Activated T-cell treated with anti-CD3 and anti-CD28 coated beads, Interleukin-2, amount 50 U/mL, for 1 hour (primary cell): ENCODE measurements around the gene MMP3.
"Not testable (repeated sequence)": the region's sequence is repeated elsewhere in the genome, so short reads cannot be mapped to it uniquely, and the experiment has no call there.

Source experiments
- DNase-seq: peaks from one replicate; pipeline ENCODE4 v3.0.0-alpha.2; 2020

Gene MMP3

DNA sequence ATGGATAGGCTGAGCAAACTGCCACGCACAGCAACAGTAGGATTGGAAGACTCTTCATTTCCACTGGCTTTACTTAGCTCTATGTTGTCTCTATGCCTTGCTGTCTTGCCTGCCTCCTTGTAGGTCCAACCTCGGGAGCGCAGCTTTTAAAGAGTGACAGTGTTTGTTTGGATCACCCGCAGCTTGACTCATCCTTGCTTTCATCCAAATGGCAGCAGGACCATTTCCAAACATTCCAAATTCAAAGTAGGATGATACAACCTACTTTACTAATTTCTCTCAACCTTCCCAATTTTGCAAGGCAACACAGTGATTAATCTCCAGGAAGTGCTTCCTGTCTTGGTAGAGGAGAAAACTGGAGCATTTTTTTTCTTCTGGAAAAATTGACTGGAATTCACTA, at the start of gene MMP3:
MMP3 (minus strand) TSS at position 121 of the 400 bp plus-strand sequence; CDS start at position 58, 63 bp downstream.
- DNase-seq: no peak

DNA sequence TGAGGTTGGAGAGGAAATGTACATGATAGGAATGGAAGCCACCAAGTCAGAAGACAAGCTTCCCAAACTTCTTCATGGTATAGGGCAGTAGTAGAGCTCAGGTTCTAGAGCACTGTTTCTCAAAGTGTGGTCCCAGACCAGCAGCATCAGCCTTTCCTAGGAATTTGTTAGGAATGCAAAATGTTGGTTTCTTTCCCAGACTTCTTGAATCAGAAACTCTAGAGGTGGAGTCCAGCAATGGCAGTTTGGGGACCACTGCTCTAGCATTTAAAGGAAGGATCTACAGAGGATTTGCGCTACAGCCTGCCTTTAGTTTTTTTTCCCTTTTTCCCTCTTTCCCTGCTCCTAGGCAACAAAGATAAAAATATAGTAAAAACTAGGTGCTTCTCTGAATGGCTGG, 48.3 kb upstream of the MMP3 start:
- no peak for DNase-seq

DNA sequence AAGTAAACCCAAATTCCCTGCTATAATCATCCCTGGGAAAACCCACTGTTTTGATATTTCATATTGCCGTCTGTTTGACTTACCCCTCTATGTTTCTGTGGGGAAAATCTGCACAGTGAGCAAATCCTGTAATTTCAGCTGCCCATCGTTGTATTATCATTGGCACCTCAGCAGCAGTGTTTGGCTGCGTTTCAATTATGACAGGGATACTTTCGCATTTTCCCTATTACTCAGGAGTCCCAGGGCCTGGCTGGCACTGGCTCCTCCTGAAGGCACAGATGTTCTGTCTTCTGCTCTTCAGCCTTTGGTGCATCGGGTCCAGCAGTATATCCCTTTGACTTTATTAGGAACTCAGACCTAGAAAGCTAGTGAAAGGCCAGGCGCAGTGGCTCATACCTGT, 43.6 kb upstream of the MMP3 start:
- no peak for DNase-seq

DNA sequence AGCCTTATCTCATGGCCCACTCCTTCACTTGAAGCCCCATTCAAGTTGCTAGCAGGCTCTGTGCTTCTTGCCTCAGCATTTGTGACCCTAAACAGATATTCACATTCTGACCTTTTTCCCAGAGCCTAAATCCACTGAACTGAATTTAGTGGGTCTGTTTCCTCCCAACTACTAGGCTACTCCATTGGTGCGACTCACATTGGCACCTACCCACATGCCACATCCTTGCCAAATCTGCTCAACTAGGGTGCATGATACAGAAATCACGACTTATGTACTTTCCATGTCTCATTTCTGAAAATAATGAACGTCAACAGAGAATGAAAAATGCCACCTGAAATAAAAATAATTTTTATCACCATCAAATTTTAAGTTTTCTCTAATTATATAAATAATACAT, 39.7 kb upstream of the MMP3 start:
- DNase-seq: no peak

DNA sequence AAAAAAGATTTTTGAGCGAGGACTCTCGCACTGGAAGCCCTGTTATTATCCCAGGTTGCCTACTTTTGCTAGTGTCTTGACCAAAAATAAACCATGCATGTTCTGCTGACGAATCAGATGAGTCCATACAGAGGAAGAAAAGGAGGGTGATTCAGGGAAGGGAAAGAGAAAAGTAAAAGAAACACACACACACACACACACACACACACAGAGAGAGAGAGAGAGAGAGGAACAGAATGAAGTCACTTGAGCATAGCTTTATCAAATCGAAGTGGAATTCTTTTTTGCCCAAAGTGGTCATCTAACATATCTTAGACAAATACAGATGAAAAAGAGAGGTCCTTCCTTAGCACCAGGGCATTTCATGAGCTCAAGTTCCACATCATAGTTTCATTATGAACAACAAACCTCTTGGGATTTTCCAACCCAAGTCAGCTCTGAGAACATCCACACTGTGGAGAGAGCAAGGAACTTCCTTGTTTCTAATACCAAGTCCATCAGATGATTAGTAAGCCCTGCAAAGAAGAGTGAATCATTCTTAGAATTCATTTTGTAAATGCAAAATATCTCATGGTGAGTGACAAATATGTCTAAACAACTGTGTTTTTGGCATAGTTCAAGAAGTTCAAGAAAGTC, 39.1 kb upstream of the MMP3 start:
- DNase-seq: no peak

DNA sequence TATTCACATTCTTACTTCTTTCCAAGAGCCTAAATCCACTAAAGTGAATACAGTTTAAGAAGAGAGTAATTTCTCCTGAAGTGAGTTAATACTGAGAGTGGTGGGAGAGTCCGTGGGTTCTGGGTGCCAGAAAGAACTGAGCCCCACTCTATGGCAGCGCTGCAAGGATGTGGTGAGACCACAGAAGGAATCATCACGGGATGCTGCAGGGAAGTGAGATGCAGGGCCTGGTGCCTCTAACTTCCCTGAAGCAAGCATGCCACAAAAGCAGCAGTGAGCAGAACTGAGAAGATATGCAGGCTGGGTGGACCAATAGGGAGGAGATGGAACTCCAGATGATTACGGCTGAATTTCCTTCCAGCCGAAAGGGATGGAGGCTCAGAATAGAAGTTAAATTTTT, 36.4 kb upstream of the MMP3 start:
- DNase-seq: no peak

DNA sequence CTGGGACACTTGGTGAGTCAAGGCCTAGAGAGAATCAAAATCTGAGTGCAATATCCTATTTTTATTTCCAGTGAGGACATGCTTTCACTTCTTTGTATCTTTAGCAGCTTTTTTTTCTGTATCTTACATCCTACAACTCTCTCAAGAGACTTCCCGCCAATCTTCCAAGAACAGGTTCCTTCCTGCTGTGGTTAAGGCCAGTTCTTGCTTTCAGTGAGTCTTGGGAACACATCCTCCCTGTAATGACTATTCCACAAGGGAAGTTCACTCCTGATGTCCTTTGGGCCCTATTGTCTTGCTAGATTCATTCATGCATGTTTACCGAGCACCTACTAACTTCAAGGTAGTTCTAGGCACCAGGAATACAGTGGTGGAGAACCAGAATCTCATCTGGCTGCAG, 35.2 kb upstream of the MMP3 start:
- no peak for DNase-seq

DNA sequence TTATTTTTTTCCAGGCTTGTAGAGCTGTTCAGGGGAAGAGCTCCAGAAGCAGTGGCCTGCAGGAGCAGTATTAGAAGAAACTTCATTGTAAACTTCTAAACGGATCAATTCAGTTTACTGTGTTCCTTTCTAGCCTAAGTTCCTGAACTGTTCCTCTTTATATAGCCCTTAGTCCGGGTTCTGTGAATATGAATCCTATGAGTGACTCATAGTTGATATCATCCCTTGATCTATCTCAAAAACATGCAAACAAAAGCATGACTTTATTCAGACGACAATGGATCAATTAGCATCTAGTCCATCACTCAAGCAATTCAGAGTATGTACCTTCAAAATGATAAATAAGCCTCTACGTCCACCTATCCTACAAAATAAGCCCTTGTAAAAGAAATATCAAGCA, 31.4 kb upstream of the MMP3 start, which contains the start of gene MMP12:
MMP12 (minus strand) TSS at position 131 of the 400 bp plus-strand sequence; CDS start at position 86, 45 bp downstream.
- no peak for DNase-seq

DNA sequence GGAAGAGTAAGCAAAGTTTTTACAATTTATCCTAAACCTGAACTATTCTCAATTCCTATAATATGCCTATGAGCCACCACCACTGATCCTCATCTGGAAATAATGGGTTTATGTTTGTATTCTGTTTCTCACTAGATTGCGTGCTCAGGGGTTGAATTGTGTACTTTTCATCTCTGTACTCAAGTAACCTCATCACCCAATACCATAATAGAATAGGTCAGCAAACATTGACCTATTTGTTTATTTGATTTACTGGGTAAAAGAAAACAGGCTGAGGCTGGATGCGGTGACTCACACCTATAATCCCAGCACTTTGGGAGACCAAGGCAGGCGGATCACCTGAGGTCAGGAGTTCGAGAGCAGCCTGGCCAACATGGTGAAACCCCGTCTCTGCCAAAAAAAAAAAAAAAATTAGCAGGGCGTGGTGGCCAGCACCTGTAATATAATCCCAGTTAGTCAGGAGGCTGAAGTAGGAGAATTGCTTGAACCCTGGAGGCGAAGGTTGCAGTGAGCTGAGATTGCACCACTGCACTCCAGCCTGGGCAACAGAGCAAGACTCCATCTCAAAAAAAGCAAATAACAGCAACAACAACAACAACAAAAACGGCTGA, 26.1 kb upstream of the MMP3 start:
- not testable (repeated sequence) for DNase-seq

DNA sequence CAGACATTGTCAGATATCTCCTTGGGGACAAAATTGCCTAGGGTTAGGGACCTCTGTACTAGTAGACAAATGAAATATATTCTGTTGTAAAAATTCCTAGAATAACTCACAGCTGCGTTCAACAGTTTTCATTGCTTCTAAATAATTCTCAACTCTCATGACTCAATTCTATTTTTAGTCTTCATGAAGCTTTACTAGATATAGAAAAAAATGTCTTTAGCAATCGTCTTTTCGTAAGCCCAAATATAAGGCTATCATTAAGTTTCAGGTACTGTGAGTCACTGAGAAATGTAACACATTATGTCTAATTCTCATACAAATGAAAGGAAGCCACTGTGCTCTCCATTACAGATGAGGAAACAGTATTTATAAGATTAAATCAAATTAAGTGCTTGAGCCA, 24.9 kb upstream of the MMP3 start:
- no peak for DNase-seq

DNA sequence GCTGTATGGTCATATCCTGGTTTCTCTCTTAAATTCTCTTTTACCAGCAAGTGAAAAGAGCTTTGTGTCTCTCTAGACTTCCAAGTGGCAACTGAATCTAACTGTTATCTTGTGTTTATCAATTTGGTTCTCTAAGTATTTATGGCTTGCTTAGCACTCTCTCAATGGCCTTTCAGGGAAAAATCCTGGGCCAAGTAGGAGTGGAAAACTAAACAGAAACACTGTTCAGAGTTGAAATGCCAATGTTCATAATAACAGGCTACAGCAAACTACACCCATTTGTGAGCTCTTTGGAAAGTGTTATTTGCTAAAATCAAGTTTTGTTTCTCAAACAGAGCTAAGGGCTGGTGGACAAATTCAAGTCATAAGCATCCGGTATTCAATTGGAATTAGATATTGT, 21.3 kb upstream of the MMP3 start:
- no peak for DNase-seq

DNA sequence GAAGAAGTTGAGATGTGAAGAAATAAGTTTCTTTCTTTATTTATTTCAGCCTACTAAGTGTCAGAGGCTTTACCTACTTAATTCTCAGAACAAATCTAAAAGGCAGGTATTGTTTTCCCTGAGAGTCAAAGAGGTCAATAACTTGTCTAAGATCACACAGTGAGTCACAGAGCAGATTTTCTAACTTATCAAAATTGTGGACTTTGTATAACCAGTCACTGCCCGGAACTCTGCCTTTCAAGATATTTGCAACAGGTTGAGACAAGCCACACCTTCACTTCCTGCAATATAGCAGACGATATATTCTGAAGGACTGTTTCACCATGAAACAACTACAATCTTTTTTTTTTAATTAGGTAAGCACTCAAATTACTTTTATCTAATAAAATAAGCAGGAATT, 10.5 kb upstream of the MMP3 start:
- no peak for DNase-seq

DNA sequence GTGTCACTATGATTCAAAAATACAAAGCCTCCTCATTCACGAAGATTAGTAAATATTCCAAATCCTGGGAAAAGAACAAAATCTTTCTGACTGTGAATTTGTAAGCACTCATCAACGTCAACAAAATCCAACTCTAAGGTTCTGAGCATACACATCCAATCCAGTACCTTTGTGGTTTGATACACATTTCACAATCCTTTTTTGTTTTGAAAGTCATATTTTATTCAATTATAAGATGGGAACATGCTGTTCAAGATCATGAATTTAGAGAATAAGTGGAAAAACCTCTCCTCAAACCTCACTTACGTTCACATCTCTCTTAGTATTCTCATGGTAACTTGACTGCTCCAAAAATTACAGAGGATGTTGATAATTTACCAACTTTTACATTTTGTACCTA, 9.6 kb upstream of the MMP3 start:
- no peak for DNase-seq

DNA sequence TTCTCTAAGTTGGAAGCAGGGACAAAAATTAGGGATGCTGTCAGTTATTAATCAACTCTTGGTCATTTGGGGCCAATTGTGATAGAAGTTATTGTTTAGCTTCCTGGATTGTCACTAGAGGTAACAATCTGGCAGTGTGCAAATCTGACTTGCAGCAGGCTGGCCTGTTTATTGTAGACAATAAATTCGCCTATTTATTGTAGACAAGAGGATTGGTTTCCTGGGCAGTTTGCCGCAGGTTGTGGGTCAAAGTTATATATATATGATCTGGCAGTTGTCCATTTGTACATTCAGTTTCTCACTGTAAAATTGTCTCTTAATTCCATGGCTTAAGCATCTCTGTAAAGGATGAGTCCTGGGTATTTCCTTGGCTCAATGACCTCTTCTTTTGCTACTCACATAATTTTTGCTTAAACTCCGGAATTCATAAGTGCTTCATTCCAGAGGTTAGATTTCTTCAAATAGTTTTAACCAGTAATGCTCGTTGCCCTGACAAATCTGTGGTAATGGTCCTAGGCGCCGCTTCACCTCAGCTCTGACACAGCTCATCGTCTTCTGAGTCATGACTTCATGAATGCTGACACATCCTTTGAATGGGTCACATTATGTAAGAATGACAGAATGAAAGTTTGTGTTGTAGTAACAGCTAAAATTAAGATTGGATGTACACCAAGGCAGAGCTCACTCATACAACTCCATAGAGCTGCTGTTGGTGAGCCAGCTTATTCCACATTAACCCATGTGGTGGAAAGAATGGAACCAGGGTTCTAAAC, 7.8 kb upstream of the MMP3 start:
- DNase-seq: no peak

DNA sequence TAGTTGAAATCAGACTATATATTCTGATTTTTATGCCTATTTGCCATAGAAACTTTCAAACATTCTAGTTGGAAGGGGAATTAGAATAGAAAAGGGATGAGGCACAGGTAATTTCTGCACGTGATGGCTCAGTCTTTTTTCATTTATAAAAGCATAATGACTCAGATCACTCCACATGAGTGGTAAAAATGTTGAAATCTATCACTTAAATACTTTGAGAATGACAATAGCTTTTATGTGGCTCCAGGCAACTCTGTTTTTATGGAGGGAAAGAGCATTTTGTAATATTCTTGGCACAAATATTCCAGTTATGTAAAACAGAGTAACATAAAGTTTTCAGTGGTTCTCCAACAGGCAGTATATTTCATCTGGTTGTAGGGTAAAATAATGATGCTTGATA, 5.9 kb upstream of the MMP3 start:
- DNase-seq: no peak

DNA sequence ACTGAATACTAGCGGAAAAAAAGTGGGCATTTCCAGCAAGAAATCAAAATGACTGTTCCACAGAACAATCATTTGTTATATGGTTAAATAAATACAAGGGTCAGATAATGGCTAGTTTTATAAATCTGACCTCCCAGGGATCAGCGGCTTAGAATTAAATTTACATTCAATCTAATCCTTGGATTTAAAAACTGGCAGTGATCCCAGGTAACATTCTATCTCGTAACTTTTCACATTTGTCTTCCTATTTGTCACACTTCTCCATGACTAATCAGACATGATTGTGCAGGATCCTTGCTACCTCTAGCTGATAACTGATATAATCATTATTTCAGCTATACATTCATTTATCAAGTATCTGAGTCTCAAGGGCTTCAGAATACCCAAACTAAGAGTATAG, 2.9 kb upstream of the MMP3 start:
- DNase-seq: no peak

DNA sequence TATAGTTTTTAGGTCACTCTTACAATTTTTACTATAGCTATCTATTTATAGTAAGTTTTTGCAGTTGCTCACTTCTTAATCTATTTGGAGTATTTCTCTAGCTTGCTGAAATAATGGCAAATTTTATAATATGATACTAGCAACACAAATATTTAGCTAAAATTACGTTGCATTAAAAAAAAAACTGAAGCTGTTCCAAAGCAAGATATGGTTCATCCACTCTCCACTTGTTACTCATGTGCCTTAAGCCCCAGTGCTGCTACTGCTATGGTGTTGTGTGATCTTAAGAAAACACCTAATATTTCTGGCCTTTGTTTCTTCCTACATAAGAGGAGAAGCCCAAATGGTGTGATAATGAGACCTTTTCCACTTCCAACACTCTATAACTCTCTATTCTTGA, 479 bp downstream of the MMP3 start:
- DNase-seq: no peak

DNA sequence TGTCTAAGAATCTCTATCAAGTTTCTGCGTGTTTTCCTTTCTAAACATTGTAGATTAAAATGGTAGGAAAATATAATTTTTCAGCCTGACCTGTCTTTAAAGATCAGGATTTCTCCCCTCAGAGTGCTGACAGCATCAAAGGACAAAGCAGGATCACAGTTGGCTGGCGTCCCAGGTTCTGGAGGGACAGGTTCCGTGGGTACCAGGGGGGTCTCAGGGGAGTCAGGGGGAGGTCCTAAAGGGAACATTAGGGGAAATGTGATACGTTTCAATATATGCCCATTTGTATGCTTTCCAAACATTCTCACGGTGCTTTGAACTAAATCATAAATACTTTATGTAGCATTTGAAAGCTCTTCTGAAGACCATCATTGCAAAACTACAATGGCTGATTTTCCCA, 3.4 kb downstream of the MMP3 start:
- DNase-seq: no peak

DNA sequence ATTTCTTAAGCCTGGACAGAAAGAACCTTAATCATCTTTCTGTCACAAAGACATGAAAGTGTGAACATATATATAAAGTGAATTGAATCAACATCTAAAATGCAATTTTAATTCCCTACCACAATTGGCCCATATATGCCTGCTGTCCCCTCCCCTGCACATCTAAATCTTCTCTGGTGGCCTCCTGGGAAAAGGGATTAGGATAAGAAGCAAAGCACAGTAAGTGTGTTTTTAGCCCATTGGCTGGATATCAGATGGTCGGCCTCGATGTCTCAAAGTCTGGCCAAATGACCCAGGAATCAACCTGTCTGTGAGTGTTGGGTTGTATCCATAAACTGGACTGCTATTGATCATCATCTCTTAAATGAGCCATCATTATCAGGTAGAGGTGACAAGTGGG, 5.8 kb downstream of the MMP3 start:
- DNase-seq: no peak

DNA sequence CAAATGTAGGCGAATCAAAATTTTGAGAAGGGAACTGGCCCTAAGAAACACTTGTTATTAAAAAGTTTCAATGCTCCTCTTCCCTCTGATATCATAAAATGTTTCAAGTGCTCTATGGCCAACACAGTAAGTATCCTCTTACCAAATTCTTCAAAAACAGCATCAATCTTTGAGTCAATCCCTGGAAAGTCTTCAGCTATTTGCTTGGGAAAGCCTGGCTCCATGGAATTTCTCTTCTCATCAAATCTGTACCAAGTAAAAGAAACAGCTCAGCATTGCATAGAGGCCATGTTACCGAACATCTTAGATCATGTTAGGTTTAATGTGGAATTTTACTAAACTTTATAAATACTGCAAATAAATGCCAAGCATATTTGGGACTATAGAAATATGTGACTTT, 6.3 kb downstream of the MMP3 start:
- DNase-seq: no peak

DNA sequence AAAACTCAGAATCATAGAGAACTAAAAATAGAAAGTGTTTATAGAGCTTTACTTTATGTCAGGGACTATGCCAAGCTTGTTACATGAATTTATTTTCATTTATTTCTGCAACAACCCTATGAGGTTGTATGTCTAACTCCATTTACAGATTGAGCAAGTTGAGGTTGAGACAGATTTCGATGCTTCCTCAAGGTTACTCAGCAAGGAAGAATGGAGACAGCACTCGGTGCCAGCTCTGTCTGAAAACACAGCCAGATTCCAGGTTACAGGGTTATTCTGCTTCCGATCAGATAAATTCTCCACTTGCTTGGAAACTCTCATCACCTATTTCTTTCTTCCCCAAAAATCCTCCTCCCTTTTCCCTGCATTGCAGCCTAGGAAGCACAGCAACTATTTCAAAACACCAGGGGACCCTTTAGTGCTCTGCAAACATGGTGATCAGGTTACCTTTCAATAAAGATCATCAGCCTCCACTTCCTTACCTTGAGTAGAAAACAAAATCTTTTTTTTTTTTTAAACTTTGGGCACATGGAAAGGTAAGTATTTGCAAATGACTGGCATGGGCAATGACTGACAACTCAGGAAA, 7.0 kb downstream of the MMP3 start:
- no peak for DNase-seq

DNA sequence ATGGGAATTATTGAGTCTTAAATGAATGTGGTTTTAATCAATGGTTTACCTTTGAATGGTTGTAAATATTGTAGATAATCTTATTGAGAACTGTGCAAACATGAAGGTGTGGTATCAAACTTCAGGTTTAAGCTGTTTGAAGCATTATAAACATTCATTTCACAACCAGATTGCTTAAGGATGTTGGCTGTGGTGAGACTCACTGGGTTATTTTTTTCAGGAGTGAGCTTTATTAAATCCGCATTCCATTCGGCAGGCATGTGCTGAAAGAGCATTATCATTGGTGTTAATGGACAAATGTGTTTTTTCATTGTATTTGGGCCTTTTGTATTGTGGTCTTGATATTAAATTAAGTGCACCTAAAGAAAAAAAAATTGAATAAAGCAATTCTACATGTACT, 9.7 kb downstream of the MMP3 start:
- no peak for DNase-seq

DNA sequence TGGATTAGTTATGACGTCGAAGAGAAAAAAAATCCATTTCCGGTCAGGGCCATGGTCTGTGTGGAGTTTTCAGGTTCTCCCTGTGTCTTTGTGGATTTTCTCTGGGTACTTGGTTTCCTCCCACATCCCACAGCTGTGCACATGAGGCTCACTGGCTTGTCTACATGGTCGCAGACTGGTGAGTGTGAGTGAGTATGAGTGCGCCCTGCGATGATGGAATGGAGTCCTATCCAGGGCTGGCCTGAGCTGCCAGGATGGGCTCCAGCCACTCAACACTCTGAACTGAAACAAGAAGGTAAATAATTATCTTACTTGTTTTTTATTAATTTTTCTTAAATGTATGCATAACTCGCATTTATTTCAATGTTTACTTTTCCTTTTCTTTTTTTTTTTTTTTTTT, 10.8 kb downstream of the MMP3 start:
- DNase-seq: no peak
